GM13976 (cell line): ENCODE measurements around the gene SOS2.

ENCODE experiments used
- DNase-seq: peaks from one replicate; pipeline ENCODE4 v3.0.0; 2012; ENCODE audit warnings: low spot score
- in situ Hi-C: fragments of 300-500 bp; cut with MboI; formaldehyde crosslinking; loops from one replicate; pipeline ENCODE4 v1.12.0; 2022; ENCODE audit warnings: low sequenced_read_pairs, mixed read lengths, inconsistent platforms; ENCODE audit not compliant: unreplicated experiment
- TF ChIP-seq, protein P1 (sequence below): IDR thresholded peaks from 2 replicates; pipeline ENCODE4 v1.5.1; 2012; ENCODE audit warnings: borderline replicate concordance, mild to moderate bottlenecking; ENCODE audit not compliant: insufficient read depth; ENCODE audit errors: extremely low read depth, missing control alignments, control extremely low read depth

SOS2 gene

DNA sequence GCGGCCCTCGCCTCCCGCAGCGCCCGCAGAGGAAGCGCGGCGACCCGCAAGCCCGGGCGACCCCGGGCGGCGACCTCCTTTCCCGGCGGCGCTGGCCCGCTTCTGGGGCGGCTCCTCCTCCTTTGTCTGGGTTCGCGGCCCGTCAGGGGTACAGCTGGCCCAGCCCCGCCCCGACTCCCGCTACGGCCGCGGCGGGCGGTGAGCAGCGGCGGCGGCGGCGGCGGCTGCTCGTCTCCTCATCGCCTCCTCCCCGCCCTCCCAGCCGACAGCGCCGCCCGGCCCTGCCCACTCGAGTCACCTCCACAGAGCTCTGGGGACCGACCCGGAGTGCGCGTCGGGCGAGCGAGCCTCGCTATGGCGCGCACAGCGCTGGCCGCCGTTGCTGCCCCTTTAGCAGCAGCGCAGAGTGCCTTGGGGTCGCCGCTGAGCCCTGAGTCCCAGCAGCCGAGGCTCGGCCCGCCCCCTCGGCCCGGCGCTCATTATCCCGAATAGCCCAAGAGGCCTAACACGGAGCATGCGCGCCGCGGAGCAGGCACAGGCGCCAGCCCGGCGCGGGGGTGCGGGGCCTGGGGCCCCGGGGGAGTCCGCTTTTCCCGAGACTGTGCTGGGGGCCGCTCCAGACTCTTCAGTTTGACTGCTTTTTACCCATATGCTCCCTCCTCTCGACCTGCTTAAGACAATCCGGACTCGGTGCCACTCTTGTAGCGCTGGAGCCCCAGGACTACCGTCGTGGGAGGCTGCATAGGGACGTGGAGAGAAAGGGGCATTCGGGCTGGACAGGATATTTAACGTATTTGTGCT, at the start of gene SOS2:
SOS2 (minus strand) TSS at position 104 of the 801 bp plus-strand sequence. CDS start 295 bp downstream, outside the sequence.
- in situ Hi-C loops, result no loop called here
- DNase-seq, result peak; percentile 90
- TF ChIP-seq, protein P1, sequence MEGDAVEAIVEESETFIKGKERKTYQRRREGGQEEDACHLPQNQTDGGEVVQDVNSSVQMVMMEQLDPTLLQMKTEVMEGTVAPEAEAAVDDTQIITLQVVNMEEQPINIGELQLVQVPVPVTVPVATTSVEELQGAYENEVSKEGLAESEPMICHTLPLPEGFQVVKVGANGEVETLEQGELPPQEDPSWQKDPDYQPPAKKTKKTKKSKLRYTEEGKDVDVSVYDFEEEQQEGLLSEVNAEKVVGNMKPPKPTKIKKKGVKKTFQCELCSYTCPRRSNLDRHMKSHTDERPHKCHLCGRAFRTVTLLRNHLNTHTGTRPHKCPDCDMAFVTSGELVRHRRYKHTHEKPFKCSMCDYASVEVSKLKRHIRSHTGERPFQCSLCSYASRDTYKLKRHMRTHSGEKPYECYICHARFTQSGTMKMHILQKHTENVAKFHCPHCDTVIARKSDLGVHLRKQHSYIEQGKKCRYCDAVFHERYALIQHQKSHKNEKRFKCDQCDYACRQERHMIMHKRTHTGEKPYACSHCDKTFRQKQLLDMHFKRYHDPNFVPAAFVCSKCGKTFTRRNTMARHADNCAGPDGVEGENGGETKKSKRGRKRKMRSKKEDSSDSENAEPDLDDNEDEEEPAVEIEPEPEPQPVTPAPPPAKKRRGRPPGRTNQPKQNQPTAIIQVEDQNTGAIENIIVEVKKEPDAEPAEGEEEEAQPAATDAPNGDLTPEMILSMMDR, result no peak

DNA sequence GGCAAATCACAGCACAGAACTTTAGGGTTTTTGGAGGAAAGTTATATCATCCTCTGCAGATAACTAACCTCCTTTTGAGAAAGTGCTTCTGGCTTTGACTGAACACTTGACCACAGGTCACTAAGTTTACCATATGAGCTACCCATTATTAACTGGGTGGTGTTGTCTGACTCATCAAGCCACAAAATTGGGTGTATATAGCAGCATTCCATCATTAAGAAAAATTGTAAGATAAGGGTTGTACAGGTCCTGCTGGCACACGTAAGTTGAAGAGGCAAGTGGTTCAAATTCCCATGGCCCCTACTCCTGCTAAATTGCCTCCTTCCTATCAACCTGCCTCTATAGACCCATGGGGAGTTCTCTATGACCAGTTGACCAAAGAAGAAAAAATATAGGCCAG, 41.1 kb upstream of the SOS2 start:
- DNase-seq, result no peak
- TF ChIP-seq, protein P1, result no peak
- in situ Hi-C loops, result no loop called here

DNA sequence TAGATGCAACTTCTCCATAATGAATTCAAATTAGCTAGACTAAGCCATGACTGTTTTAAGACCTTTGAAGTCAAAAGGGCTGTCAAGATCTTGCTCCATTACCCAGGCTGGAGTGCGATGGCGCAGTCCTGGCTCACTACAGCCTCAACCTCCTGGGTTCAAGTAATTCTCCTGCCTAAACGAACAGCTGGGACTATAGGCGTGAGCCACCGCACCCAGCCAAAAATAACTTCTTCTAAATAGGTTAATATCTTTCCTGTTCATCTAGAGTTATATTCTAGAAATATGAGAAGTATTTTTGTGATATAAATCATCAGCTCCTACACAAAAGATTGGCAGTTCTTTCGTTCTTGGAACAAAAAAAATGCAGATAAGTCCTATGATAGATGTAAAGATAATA, 39.6 kb upstream of the SOS2 start:
- TF ChIP-seq, protein P1, result no peak
- no peak for DNase-seq
- in situ Hi-C loops, result no loop called here

DNA sequence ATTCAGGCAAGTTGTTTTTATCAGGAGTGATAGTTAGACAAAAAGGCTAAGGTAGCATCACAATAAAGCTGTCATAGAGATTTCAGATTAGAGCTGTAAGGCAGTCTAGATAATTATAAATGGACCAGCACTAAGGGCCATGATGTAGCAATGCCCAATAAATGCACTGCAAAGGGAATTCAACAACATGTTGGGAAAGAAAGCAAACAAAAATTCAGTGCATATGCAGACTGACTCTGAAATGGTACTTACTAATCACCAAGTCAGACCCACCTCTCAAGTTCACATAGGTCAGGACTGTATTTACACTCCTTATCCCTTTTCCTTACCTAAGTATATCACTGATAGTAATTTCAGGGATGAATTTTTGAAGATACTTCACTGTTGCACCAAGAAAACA, 33.7 kb upstream of the SOS2 start:
- in situ Hi-C loops, result no loop called here
- no peak for DNase-seq
- TF ChIP-seq, protein P1, result no peak

DNA sequence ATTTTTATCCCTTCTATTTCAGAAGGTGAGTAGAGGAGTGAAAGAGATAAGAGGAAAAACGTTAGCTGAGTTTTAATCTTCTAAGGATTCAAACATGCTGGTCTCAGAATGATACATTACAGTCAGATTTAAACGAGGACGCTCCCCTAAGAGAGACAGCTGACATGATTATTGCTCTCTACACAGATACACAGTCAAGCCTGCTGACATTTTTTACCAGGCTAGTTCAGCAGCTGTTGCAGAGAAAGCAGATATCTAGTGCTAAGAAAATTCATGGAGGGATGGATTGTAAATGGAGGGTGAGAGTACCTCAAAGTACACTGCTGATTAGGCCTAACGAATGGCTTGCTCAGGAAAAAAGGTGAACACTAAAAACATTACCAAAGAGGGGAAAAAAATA, 31.9 kb upstream of the SOS2 start:
- no peak for DNase-seq
- TF ChIP-seq, protein P1, result no peak
- in situ Hi-C loops, result no loop called here

DNA sequence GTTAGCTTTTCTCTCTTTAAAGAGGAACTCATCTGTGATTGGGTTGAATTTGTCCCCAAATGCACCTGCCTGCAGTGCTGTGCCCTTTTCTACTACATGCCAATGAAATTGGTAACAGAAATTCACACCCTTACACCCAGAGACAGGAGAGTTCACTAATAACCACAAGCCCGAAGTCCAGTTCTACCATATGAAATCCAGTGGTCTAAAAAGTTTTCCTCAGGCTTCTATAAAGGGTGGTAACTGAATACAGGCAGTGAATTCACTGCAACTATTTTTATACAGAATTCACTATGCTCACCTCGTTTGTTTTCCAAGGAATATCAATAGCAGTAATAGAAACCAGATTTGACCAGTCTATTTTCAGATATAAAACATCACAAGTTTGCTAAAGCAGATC, 31.5 kb upstream of the SOS2 start:
- no peak for DNase-seq
- TF ChIP-seq, protein P1, result no peak
- in situ Hi-C loops, result no loop called here

DNA sequence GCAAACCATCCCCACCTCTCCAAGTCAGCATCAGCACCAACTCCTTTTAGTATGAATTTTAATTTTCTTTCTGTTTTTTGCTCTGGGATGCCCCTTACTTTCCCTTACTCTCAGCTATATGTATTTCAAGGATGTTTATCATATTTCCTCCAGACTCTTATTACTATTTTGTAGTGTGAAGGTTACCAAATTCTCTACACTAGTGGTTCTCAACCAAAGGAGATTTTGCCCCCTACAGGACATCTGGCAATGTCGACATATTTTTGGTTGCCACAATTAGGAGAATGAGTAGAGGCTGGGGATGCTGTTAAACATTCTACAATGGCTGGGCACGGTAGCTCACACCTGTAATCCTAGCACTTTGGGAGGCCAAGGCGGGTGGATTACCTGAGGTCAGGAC, 29.1 kb upstream of the SOS2 start:
- in situ Hi-C loops, result no loop called here
- TF ChIP-seq, protein P1, result peak; percentile 44
- peak; percentile 24 for DNase-seq
